H9 (cell line): ENCODE measurements around the gene SELPLG. TPM values are rescaled to one million over a fixed set of nuclear protein-coding genes. Genes with fewer than 3 reads are reported as not detected.

Experiments used
- DNase-seq: peaks from one replicate; pipeline ENCODE4 v3.0.0-alpha.2; 2017
- H2AFZ ChIP-seq: one replicate; pipeline ENCODE4 v1.6.1; 2013; ENCODE audit warnings: mild to moderate bottlenecking, low read length, control low read depth, moderate library complexity
- H2AK5ac ChIP-seq: 2 replicates; pipeline ENCODE4 v1.6.1; 2013; ENCODE audit warnings: low read length, control low read depth, mixed read lengths; ENCODE audit not compliant: insufficient read length
- H2BK120ac ChIP-seq: one replicate; pipeline ENCODE4 v1.6.1; 2013; ENCODE audit warnings: low read depth, mild to moderate bottlenecking, low read length, control low read depth, inconsistent platforms; ENCODE audit not compliant: poor library complexity, severe bottlenecking
- H2BK12ac ChIP-seq: 2 replicates; pipeline ENCODE4 v1.6.1; 2013; ENCODE audit warnings: low read length, control low read depth, mixed read lengths, low read depth; ENCODE audit not compliant: insufficient read length
- H2BK15ac ChIP-seq: 2 replicates; pipeline ENCODE4 v1.6.1; 2013; ENCODE audit warnings: low read depth, low read length, control low read depth
- H2BK20ac ChIP-seq: one replicate; pipeline ENCODE4 v1.6.1; 2013; ENCODE audit warnings: low read depth, mild to moderate bottlenecking, low read length, control low read depth, inconsistent platforms; ENCODE audit not compliant: poor library complexity, severe bottlenecking
- H2BK5ac ChIP-seq: 2 replicates; pipeline ENCODE4 v1.6.1; 2013; ENCODE audit warnings: low read length, control low read depth, mixed read lengths; ENCODE audit not compliant: insufficient read length
- H3K14ac ChIP-seq: 2 replicates; pipeline ENCODE4 v1.6.1; 2013; ENCODE audit warnings: low read length, control low read depth; ENCODE audit not compliant: insufficient read depth
- H3K18ac ChIP-seq: 2 replicates; pipeline ENCODE4 v1.6.1; 2013; ENCODE audit warnings: low read depth, mild to moderate bottlenecking, mixed read lengths, low read length, control low read depth; ENCODE audit not compliant: insufficient read length
- H3K23ac ChIP-seq: 2 replicates; pipeline ENCODE4 v1.6.1; 2013; ENCODE audit warnings: low read length, control low read depth, mixed read lengths, low read depth; ENCODE audit not compliant: insufficient read length
- H3K23me2 ChIP-seq: 2 replicates; pipeline ENCODE4 v1.6.1; 2013; ENCODE audit warnings: low read depth, mild to moderate bottlenecking, mixed read lengths, low read length, control low read depth; ENCODE audit not compliant: insufficient read length, poor library complexity, severe bottlenecking
- H3K27ac ChIP-seq: 2 replicates; pipeline ENCODE4 v1.5.1; 2013; ENCODE audit warnings: low read length, control low read depth, mixed read lengths, low read depth; ENCODE audit not compliant: insufficient read length
- H3K27me3 ChIP-seq: 2 replicates; pipeline ENCODE4 v1.6.1; 2013; ENCODE audit warnings: low read length, control low read depth, inconsistent platforms; ENCODE audit not compliant: insufficient read depth
- H3K4ac ChIP-seq: 2 replicates; pipeline ENCODE4 v1.6.1; 2013; ENCODE audit warnings: low read depth, mild to moderate bottlenecking, control low read depth, inconsistent platforms, low read length, moderate library complexity
- H3K4me1 ChIP-seq: 2 replicates; pipeline ENCODE4 v1.6.1; 2013; ENCODE audit warnings: low read length, control low read depth, inconsistent platforms; ENCODE audit not compliant: insufficient read depth
- H3K4me2 ChIP-seq: 2 replicates; pipeline ENCODE4 v1.6.1; 2013; ENCODE audit warnings: low read length, control low read depth, mixed read lengths; ENCODE audit not compliant: insufficient read length, insufficient read depth
- H3K56ac ChIP-seq: 2 replicates; pipeline ENCODE4 v1.6.1; 2013; ENCODE audit warnings: low read depth, mild to moderate bottlenecking, mixed read lengths, low read length, control low read depth; ENCODE audit not compliant: insufficient read length
- H3K79me1 ChIP-seq: 2 replicates; pipeline ENCODE4 v1.6.1; 2013; ENCODE audit warnings: low read depth, mild to moderate bottlenecking, moderate library complexity, low read length, control low read depth, inconsistent platforms; ENCODE audit not compliant: insufficient read depth, poor library complexity, severe bottlenecking
- H3K79me2 ChIP-seq: 2 replicates; pipeline ENCODE4 v1.6.1; 2013; ENCODE audit warnings: low read length, control low read depth, inconsistent platforms; ENCODE audit not compliant: insufficient read depth
- H3K9ac ChIP-seq: 2 replicates; pipeline ENCODE4 v1.6.1; 2013; ENCODE audit warnings: low read length, control low read depth, mixed read lengths; ENCODE audit not compliant: insufficient read length; ENCODE audit errors: extremely low read depth
- H3K9me3 ChIP-seq: one replicate; pipeline ENCODE4 v1.6.1; 2013; ENCODE audit warnings: low read depth, low read length, inconsistent platforms; ENCODE audit not compliant: control insufficient read depth
- H3T11ph ChIP-seq: one replicate; pipeline ENCODE4 v1.6.1; 2013; ENCODE audit warnings: mild to moderate bottlenecking, low read length, control low read depth, inconsistent platforms
- H4K20me1 ChIP-seq: one replicate; pipeline ENCODE4 v1.6.1; 2013; ENCODE audit not compliant: control insufficient read depth, insufficient read length, insufficient read depth
- H4K5ac ChIP-seq: 2 replicates; pipeline ENCODE4 v1.6.1; 2013; ENCODE audit warnings: low read depth, mild to moderate bottlenecking, mixed read lengths, low read length, control low read depth; ENCODE audit not compliant: insufficient read length
- H4K8ac ChIP-seq: replicated peaks from 2 replicates; pipeline ENCODE4 v1.6.1; 2013; ENCODE audit warnings: low read length, control low read depth, mixed read lengths, low read depth; ENCODE audit not compliant: insufficient read length
- H4K91ac ChIP-seq: 2 replicates; pipeline ENCODE4 v1.6.1; 2013; ENCODE audit warnings: low read depth, mild to moderate bottlenecking, moderate library complexity, mixed read lengths, low read length, control low read depth; ENCODE audit not compliant: insufficient read length
- H3K27ac Mint-ChIP-seq, 3 experiments: 2 replicates in 2 of 3; 3 replicates in 1 of 3; pipeline ENCODE4 v1.8.0; 2020 to 2021; ENCODE audit warnings: mixed read lengths in 3 of 3, mild to moderate bottlenecking in 1 of 3, moderate library complexity in 1 of 3
- H3K27me3 Mint-ChIP-seq: 2 replicates; pipeline ENCODE4 v1.8.0; 2021; ENCODE audit warnings: low read depth, mild to moderate bottlenecking, moderate library complexity, mixed read lengths
- H3K36me3 Mint-ChIP-seq, 3 experiments: 2 replicates in 2 of 3; 3 replicates in 1 of 3; pipeline ENCODE4 v1.8.0; 2020 to 2021; ENCODE audit warnings: low read depth in 3 of 3, mixed read lengths in 3 of 3; ENCODE audit not compliant: insufficient read depth in 1 of 3
- H3K4me1 Mint-ChIP-seq, 2 experiments: 2 replicates each; pipeline ENCODE4 v1.8.0; 2020; ENCODE audit warnings: mixed read lengths in 2 of 2
- H3K4me3 Mint-ChIP-seq, 2 experiments: 2 replicates in 1 of 2; 3 replicates in 1 of 2; pipeline ENCODE4 v1.8.0; 2020 to 2021; ENCODE audit warnings: mild to moderate bottlenecking in 2 of 2, mixed read lengths in 2 of 2, moderate library complexity in 1 of 2
- H3K9me3 Mint-ChIP-seq, 2 experiments: 2 replicates in 1 of 2; 3 replicates in 1 of 2; pipeline ENCODE4 v1.8.0; 2020; ENCODE audit warnings: mild to moderate bottlenecking in 2 of 2, mixed read lengths in 2 of 2, moderate library complexity in 1 of 2
- WGBS: extraction: QIAGEN DNeasy Blood & Tissue Kit; methylation state at CpG from one replicate; pipeline ENCODE4 v1.1.7; 2013; ENCODE audit warnings: missing lambda C conversion rate, low lambda C conversion rate, mixed read lengths; ENCODE audit not compliant: insufficient read length; ENCODE audit errors: extremely low coverage; 5-methylcytosine and 5-hydroxymethylcytosine counted together
- total RNA-seq: library from RNA; stranded (reverse); gene quantifications from 2 replicates; pipeline ENCODE4 v1.2.1, GENCODE V29; 2021
- TF ChIP-seq, protein P1 (sequence below): fragments of 200-600 bp; sonication (generic); conservative IDR thresholded peaks from 3 replicates; pipeline ENCODE4 v1.8.0; 2021; ENCODE audit warnings: antibody characterized with exemption, mild to moderate bottlenecking

The SELPLG gene
- total RNA-seq, 1 experiment from 2014 or later: 0.15 TPM

DNA sequence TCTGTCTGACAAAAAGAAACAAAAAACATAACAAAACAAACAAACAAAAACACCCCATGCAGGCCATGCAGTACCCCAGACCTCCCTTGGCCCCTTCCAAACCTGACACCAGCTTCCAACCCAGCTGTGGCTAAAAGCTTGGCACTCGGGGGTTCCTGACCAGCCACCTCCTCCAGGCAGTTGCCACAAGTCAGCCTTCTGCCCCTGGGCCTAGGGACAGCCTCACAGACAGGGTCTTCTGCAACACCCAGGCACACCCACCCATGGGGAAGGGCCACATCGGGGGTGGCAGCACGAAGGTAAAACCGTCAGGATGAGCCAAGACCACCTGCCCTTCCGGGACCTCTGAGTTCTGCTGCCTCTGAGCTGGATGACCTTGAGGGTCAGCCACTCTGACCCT lies 25.1 kb downstream of the SELPLG start:
- no peak overlapping the region for H2BK5ac ChIP-seq
- Mint-ChIP-seq H3K27ac (peak overlapping the region in 1 of 3 experiments; percentile 48; a peak in 2 of 7 replicates), H3K4me3 (no peak overlapping the region), H3K36me3 (no peaks in the 10 kb centered on the region), H3K4me1 (peaks cover 26 to 42% of the 10 kb centered on the region in 2 experiments), H3K27me3 (peaks cover 1% of the 10 kb centered on the region; the same call in 1 of the 2 replicates), H3K9me3 (no peaks in the 10 kb centered on the region; a peak in 1 of 5 replicates)
- no peak overlapping the region for H3K4me2 ChIP-seq
- H2AK5ac ChIP-seq: no peak overlapping the region
- H3K9ac ChIP-seq: no peak overlapping the region
- no peak overlapping the region; the same call in 1 of the 2 replicates for H3K14ac ChIP-seq
- no peaks in the 10 kb centered on the region for H4K20me1 ChIP-seq
- H4K91ac ChIP-seq: no peak overlapping the region
- no peaks in the 10 kb centered on the region for H3K79me2 ChIP-seq
- H3K79me1 ChIP-seq: no peaks in the 10 kb centered on the region
- peak overlapping the region; percentile 15 for H2BK12ac ChIP-seq
- H3K18ac ChIP-seq: no peak overlapping the region
- WGBS: no CpG with 5 or more reads among the region's 5 CpGs
- no peak overlapping the region for H3K27ac ChIP-seq
- no peak overlapping the region for H4K8ac ChIP-seq
- H4K5ac ChIP-seq: no peak overlapping the region
- H2BK120ac ChIP-seq: no peak overlapping the region
- DNase-seq: no peak
- no peak overlapping the region for H3T11ph ChIP-seq
- no peak overlapping the region for H2AFZ ChIP-seq
- no peaks in the 10 kb centered on the region for H3K23me2 ChIP-seq
- no peaks in the 10 kb centered on the region for H3K9me3 ChIP-seq
- no peak overlapping the region for H2BK15ac ChIP-seq
- no peaks in the 10 kb centered on the region for H3K27me3 ChIP-seq
- TF ChIP-seq, protein P1, sequence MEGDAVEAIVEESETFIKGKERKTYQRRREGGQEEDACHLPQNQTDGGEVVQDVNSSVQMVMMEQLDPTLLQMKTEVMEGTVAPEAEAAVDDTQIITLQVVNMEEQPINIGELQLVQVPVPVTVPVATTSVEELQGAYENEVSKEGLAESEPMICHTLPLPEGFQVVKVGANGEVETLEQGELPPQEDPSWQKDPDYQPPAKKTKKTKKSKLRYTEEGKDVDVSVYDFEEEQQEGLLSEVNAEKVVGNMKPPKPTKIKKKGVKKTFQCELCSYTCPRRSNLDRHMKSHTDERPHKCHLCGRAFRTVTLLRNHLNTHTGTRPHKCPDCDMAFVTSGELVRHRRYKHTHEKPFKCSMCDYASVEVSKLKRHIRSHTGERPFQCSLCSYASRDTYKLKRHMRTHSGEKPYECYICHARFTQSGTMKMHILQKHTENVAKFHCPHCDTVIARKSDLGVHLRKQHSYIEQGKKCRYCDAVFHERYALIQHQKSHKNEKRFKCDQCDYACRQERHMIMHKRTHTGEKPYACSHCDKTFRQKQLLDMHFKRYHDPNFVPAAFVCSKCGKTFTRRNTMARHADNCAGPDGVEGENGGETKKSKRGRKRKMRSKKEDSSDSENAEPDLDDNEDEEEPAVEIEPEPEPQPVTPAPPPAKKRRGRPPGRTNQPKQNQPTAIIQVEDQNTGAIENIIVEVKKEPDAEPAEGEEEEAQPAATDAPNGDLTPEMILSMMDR: no peak
- no peak overlapping the region for H2BK20ac ChIP-seq
- no peaks in the 10 kb centered on the region for H3K4me1 ChIP-seq
- no peak overlapping the region for H3K56ac ChIP-seq
- no peak overlapping the region for H3K4ac ChIP-seq
- H3K23ac ChIP-seq: no peak overlapping the region
